NB4 (cell line): Measurements from ENCODE around the gene NDEL1.

Experiments used
- DNase-seq: peaks from one replicate; pipeline ENCODE4 v3.0.0; 2010; ENCODE audit warnings: low read depth
- H3K4me3 ChIP-seq: one replicate; pipeline ENCODE4 v1.5.1; 2011; ENCODE audit warnings: mild to moderate bottlenecking, low read depth, low read length, moderate library complexity
- CTCF ChIP-seq: IDR thresholded peaks from one replicate; pipeline ENCODE4 v1.5.1; 2012; ENCODE audit warnings: low read depth, low read length
- MYC ChIP-seq: IDR thresholded peaks from 2 replicates; pipeline ENCODE4 v1.6.1; 2011; ENCODE audit warnings: low read depth, low read length
- POLR2A ChIP-seq: IDR thresholded peaks from 2 replicates; pipeline ENCODE4 v1.6.1; 2011; ENCODE audit warnings: mild to moderate bottlenecking; ENCODE audit not compliant: insufficient read length; ENCODE audit errors: extremely low read depth
- TF ChIP-seq, protein P1 (sequence below): IDR thresholded peaks from 2 replicates; pipeline ENCODE4 v1.6.1; 2011; ENCODE audit warnings: low read depth, low read length

Gene NDEL1

DNA sequence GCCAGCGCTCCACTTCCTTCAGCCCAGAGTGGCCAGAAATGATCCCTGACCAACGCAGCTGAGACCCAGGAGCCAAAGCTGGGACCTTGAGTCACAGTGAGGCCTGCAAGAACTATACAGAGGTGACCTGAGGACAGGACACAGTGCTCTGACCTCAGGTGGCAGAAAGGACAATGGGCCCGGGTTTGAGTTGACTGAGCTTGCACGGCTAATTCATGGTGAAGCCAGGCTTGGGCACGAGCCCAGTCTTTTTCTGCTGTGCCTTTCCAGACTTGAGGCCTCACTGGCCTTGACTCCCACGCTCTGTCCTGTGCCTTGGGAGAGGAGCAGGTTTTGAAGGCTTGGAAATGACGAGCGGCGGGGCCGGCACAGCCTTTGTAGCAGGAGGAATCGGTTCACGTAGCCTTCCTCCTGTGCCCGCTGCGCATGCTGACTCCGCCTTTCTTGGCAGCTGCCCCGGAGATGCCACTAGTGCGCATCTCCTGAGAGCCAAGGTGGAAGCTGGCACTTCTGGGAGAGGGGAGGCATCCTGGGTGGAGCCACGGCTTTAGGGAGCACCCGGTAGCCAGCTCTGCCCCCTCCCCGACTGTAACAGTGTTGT is 34.9 kb downstream of the NDEL1 start:
- H3K4me3 ChIP-seq: no peak overlapping the region
- DNase-seq: no peak
- TF ChIP-seq POLR2A (no peak), MYC (no peak), CTCF (no peak)
- TF ChIP-seq, protein P1, sequence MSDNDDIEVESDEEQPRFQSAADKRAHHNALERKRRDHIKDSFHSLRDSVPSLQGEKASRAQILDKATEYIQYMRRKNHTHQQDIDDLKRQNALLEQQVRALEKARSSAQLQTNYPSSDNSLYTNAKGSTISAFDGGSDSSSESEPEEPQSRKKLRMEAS: no peak

DNA sequence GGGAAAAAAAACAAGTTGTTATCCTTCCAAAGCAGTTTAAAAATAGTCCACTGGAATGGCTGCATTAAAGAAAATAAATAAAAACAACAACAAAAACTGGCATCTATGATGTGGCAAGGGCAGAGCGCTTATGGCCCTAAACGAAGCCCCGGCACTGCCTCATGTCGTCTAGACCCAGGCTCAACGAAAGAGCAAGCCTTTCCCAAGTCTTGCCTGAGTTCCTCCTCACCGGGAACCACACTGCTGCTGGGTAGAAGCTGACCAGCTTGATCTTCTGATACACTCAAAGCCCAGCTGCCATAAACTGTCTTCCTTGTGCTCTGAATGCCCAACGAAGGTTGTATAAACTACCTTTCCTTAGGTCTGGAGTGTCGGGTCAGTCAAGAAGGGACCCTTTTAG is 37.0 kb downstream of the NDEL1 start:
- no peak overlapping the region for H3K4me3 ChIP-seq
- DNase-seq: no peak
- TF ChIP-seq CTCF: no peak
- TF ChIP-seq POLR2A: no peak
- TF ChIP-seq, protein P1: no peak
- no peak for TF ChIP-seq MYC

DNA sequence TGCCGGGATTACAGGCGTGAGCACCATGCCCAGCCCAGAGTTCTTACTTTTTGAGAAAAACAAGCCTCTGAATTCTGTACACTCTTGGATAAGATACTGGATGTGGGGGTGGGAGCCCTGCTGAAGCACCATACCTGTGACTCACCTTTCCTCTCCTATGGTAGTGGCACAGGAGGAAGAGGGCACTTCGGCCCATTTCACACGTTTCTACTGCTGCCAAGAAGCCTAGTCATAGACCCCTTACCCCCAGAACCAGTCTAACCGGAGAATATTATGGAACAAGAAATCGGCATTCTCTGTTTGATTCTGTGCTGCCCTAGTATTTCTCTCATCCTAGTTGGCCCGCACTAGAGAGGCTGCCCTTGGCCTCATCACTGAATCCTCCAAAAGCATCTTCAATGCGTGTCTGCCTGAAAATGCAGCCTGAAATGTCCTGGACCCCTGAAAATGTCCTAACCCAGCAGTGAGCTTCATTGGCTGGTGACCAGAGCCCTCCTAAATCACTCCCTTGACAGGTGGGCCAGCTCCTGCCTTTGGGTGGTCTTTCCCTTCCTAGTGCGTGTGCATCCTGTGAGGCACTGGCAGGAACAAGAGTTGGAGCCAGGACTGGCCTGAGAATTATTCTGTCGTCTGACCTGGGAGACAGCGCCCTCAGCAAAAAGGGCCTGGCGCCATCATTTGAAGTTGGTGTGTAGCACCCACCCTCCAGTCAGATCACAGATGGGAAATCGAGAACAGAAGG is 37.9 kb downstream of the NDEL1 start:
- H3K4me3 ChIP-seq: no peak overlapping the region
- DNase-seq: no peak
- TF ChIP-seq CTCF (no peak), MYC (no peak), POLR2A (no peak)
- TF ChIP-seq, protein P1: no peak

- no peak overlapping the region for H3K4me3 ChIP-seq
- no peak for TF ChIP-seq MYC
- no peak for TF ChIP-seq CTCF
- no peak for TF ChIP-seq POLR2A
- TF ChIP-seq, protein P1: no peak
These were observed 39.1 kb downstream of the NDEL1 start for GRCh38 chr17:8474826-8475225.

GRCh38 chr17:8475227-8475626 is 39.5 kb downstream of the NDEL1 start:
- TF ChIP-seq MYC (no peak), CTCF (no peak), POLR2A (no peak)
- TF ChIP-seq, protein P1: no peak
- no peak for DNase-seq
- H3K4me3 ChIP-seq: no peak overlapping the region

More at GRCh38 chr17:8474826-8475225, 39.1 kb downstream of the NDEL1 start:
- DNase-seq: no peak
